MG63 (cell line): ENCODE measurements around the gene FBXO11. TPM values are rescaled to one million over a fixed set of nuclear protein-coding genes. Genes with fewer than 3 reads are reported as not detected.
"Not testable (repeated sequence)": the region's sequence is repeated elsewhere in the genome, so short reads cannot be mapped to it uniquely, and the experiment has no call there.

Experiments
- DNase-seq: peaks from one replicate; pipeline ENCODE4 v3.0.0-alpha.2; 2020
- H3K27me3 ChIP-seq: fragments of 250-450 bp; sonication (Bioruptor Pico); 2 replicates; pipeline ENCODE4 v1.5.1; 2020; ENCODE audit warnings: mild to moderate bottlenecking, moderate library complexity
- H3K36me3 ChIP-seq: fragments of 250-450 bp; sonication (Bioruptor Pico); 2 replicates; pipeline ENCODE4 v1.5.1; 2020; ENCODE audit warnings: mild to moderate bottlenecking, moderate library complexity
- H3K4me3 ChIP-seq: fragments of 250-450 bp; sonication (Bioruptor Pico); 2 replicates; pipeline ENCODE4 v1.5.1; 2020; ENCODE audit warnings: mild to moderate bottlenecking, moderate library complexity
- H3K9me3 ChIP-seq: fragments of 250-450 bp; sonication (Bioruptor Pico); 2 replicates; pipeline ENCODE4 v1.5.1; 2020; ENCODE audit warnings: mild to moderate bottlenecking, moderate library complexity
- total RNA-seq: library from RNA; depleted of rRNA; stranded (reverse); fragments of >200 nt; shearing (Covaris generic); gene quantifications from 2 replicates; pipeline ENCODE4 v1.2.3, GENCODE V29; 2014; ENCODE audit warnings: low replicate concordance

Gene FBXO11
- total RNA-seq, 1 experiment from 2014 or later: 22.2 TPM

DNA sequence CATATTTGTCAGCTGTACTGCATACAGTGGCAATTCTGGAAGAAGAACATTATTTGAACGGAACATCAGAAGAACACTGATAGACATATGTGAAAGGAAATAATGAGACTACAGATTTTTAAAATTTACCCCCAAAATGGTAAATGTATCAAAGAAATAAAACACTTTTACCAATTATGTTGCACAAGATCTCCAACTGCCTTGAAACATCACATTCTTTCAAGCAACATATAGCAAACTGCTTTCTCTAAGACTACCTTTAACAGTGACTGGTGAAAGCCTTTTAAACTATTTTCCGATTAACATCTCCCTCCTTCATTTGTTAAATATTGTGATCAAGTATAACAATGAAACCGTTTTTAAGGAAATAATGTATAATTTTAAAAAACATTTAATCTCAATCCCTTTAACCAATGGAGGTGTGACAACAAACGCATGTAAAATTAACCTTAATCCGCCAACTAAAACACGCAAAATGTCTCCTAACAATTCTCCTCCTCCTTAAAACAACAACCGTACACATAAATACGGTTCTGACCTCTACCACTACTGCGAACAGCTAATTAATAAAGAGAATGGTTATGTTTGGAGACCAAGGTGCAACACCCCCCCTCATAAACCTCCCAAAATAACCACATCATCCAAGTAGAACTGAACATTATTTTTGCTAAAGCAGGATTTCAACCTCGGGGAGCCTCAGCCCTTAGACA is 2.4 kb downstream of the FBXO11 start:
- Histone ChIP-seq H3K27me3 (no peaks in the 10 kb centered on the region), H3K36me3 (no peaks in the 10 kb centered on the region), H3K4me3 (peak overlapping the region; percentile 79), H3K9me3 (no peaks in the 10 kb centered on the region)
- DNase-seq: no peak

DNA sequence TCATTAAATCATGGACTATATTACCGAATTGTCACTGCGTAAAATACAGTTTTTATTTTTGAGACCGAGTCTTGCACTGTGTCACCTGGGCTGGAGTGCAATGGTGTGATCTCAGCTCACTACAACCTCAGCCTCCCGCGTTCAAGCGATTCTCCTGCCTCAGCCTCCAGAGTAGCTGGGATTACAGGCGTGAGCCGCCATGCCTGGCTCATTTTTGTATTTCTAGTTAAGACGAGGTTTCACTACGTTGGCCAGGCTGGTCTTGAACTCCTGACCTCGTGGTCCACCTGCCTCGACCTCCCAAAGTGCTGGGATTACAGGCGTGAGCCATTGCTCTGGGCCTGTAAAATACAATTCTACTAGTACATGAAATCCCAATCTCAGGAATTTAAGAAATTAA is 4.4 kb downstream of the FBXO11 start:
- not testable (repeated sequence) for H3K4me3 ChIP-seq, H3K9me3 ChIP-seq, H3K36me3 ChIP-seq, DNase-seq, H3K27me3 ChIP-seq

DNA sequence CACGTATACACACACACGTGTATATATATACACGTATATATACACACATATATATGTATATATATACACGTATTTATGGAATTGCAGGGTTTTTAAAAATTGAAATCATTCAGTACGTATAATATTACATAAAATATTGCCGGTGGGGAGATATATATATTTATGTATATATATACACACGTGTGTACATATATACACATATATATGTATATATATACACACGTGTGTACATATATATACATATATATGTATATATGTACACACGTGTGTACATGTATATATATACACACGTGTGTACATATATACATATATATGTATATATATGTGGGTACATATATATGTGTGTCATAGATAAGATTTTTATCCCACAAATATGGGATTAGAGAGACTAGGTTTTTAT is 5.4 kb downstream of the FBXO11 start:
- Histone ChIP-seq H3K36me3 (no peaks in the 10 kb centered on the region; the same call in 1 of the 2 replicates), H3K9me3 (no peaks in the 10 kb centered on the region), H3K27me3 (no peaks in the 10 kb centered on the region), H3K4me3 (no peak overlapping the region)
- no peak for DNase-seq

DNA sequence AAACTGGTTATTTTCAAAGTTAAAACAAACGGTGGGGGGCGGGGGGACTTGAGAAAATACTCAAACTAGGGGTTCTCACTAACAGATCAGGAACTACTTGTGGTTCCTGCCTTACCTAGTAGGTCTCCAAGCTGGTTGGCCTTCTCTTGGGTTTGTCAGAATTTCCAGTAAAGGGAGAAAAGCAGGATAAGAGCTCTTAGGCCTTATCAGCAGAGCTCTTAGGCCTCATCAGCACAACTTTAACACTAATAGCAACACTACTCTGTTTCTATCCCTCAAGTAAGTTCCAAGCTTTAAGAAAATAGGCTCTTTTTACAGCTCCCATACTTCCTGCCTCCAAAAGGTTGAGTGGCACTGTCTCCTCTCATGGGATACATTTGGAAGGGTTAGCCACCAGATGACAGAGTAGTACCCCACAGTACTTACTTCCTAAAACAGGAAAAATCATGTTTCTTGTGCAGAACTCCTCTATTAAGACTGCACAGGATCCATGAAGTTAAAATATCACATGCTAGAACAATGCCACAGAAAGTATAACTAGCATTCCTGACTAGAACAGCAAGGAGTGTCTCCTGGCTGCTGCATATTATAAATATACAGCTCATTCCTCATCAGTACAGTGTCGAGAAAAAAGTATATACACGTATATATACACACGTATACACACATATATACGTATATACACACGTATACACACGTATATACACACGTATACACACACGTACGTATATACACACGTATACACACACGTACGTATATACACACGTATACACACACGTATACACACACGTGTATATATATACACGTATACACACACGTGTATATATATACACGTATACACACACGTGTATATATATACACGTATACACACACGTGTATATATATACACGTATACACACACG is 6.1 kb downstream of the FBXO11 start:
- H3K27me3 ChIP-seq: no peaks in the 10 kb centered on the region
- no peak for DNase-seq
- H3K9me3 ChIP-seq: no peaks in the 10 kb centered on the region
- no peak overlapping the region for H3K4me3 ChIP-seq
- no peaks in the 10 kb centered on the region; the same call in 1 of the 2 replicates for H3K36me3 ChIP-seq

DNA sequence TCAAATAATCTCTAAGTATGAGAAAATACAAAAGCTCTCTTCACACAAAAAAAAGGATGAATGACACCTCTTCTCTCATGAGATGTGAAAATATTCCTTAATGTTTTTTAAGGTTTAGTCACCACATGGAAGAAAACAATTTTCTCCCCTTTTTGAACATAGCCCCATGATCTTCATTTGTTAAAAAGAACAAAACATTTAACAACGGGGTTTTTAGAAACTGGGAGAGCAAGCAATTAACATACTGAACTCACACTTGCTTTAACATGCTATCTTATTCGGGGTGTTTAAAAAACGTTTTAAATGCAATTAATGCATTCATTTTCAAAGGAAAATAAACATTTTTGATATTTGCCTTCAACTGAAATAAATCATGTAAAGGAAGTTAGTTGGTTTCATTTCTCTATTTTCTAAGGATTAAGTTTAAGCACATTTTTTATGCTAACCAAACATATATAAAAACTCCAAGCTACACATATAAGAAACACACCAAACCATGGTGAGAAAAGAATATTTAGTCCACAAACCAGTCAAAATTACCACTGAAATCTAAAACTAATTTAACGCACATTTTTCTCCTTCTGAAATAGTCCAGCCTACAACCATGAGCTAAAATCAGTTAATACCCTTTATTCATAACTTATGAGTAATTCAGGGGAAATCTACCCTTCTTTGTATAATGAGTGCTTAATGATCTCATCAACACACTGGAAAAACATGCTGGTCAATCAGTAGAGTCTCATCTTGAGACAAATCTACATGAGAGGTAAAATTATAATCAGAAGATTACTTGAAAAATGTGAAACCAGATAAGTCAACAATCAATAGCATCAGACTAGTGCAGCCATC is 8.2 kb downstream of the FBXO11 start:
- no peak overlapping the region for H3K4me3 ChIP-seq
- no peaks in the 10 kb centered on the region for H3K27me3 ChIP-seq
- no peaks in the 10 kb centered on the region for H3K9me3 ChIP-seq
- DNase-seq: no peak
- H3K36me3 ChIP-seq: no peaks in the 10 kb centered on the region; the same call in none of the 2 replicates

DNA sequence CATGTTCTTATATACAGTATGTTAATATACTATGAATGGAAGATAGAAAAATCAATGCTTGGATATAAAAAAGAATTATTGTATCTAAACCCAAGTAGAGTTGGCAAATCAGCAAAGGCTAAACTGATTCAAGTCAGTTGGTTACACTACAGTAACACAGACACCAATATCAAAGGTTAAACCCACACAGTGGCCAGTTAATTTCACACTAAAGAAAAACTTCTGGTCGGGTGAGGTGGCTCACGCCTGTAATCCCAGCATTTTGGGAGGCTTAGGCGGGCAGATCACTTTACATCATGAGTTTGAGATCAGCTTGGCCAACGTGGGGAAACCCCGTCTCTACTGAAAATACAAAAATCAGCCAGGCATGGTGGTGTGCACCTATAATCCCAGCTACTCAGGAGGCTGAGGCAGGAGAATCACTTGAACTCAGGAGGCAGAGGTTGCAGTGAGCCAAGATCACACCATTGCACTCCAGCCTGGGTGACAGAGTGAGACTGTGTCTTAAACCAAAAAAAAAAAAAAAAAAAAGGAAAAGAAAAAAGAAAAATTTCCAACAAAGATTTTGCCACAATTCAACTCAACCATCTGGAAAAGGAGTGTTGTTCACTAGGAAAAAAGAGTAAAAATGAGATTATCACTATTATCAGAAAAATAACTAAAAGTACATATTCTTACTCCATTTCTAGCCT is 9.0 kb downstream of the FBXO11 start:
- not testable (repeated sequence) for DNase-seq, H3K36me3 ChIP-seq, H3K27me3 ChIP-seq, H3K9me3 ChIP-seq, H3K4me3 ChIP-seq

DNA sequence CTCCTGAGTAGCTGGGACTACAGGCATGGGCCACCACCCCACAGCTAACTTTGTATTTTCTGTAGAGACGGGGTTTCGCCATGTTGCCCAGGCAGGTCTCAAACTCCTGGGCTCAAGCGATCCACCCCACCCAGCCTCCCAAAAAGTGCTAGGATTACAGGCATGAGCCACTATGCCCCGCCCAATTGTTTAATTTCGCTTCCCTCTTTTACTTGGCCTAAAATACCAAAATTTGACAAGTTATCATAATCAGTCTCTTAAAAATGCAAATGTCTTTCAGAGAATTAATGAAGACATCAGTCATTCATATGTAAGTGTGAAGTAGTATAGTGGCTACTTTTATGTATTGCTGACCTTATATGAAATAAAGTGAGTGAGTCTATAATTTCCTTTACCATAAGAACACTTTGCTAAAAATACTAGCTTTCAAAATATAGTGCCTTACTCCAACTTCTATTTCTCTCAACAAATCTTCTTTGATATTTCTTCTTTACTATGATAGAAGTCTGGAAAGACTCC is 9.8 kb downstream of the FBXO11 start:
- no peaks in the 10 kb centered on the region for H3K9me3 ChIP-seq
- no peak overlapping the region for H3K4me3 ChIP-seq
- no peaks in the 10 kb centered on the region for H3K27me3 ChIP-seq
- DNase-seq: no peak
- no peaks in the 10 kb centered on the region; the same call in none of the 2 replicates for H3K36me3 ChIP-seq

DNA sequence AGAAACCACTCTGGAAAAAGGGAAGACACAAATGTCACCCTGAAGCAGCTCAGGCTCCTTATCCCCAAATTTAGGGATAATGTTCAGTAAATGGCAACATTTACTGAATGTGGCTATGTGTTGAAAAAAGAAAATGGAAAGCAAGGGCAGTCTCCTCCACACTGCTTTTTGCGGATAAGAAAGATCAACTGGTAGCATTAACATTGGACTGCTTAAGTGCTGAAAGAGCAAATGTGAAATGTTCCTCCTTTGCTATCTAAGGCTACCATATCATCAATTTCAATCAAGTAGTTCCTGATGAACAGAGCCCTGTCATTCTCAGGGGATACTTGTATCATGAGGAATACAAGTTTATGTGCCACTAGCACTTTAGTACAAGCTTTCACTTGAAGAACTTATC is 12.5 kb downstream of the FBXO11 start:
- Histone ChIP-seq H3K9me3 (no peaks in the 10 kb centered on the region), H3K4me3 (no peak overlapping the region)
- DNase-seq: no peak

DNA sequence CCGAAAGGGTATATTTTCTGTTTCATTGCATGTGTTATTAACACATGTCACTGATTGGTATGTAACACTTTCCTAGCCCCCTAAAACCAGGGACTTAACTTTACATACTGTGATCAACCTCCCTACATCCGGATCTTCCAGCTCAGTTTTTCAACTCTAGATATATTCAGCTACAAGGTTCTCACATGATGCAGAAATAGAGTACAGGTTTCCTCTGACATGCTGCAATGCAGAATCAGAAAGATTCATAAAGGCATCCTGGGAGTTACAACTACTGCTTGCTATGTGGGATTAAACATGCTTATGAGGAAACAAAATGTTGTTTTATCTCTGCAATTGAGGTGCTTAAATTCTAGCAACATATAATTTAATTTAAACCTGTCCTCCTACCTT is 14.0 kb downstream of the FBXO11 start:
- Histone ChIP-seq H3K27me3 (no peaks in the 10 kb centered on the region), H3K9me3 (no peaks in the 10 kb centered on the region), H3K4me3 (no peak overlapping the region), H3K36me3 (no peaks in the 10 kb centered on the region; the same call in none of the 2 replicates)
- no peak for DNase-seq

More for the DNA sequence above, 12.5 kb downstream of the FBXO11 start:
- H3K27me3 ChIP-seq: no peaks in the 10 kb centered on the region
- H3K36me3 ChIP-seq: no peaks in the 10 kb centered on the region; the same call in none of the 2 replicates

DNA sequence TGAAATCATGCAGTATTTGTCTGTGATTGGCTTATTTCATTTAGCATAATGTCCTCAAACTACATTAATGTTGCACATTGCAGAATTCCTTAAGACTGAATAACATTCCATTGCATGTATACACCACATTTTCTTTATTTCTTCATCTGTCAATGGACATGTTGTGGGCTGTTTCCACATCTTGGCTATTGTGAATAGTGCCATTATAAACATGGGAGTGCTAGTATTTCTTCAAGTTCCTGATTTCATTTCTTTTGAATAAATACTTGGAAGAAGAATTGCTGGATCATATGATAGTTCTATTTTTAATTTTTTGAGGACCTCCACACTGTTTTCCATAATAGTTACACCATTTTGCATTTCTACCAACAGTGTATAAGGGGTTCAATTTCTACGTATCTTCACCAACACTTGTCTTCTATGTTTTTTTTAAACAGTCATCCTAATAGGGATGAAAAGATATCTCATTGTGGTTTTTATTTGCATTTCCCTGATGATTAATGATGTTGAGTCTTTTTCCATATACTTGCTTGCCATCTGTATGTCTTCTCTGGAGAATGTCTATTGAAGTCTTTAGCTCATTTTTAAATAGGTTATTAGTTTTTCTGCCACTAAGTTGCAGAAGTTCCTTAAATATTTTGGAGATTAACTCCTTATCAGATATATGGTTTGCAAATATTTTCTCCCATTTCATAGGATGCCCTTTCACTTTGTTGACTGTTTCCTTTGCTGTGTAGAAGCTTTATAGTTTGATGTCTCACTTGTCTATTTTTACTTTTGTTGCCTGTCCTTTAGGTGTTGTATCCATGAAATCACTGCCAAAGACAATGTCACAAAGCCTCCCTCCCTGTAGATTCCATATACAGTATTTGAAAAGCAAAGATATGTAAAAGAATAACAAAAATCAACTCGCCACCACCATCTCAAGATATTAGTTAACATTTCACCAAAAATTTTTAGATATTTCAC is 14.6 kb downstream of the FBXO11 start:
- no peaks in the 10 kb centered on the region; the same call in 1 of the 2 replicates for H3K36me3 ChIP-seq
- no peaks in the 10 kb centered on the region for H3K9me3 ChIP-seq
- H3K27me3 ChIP-seq: no peaks in the 10 kb centered on the region
- no peak overlapping the region for H3K4me3 ChIP-seq
- DNase-seq: no peak

DNA sequence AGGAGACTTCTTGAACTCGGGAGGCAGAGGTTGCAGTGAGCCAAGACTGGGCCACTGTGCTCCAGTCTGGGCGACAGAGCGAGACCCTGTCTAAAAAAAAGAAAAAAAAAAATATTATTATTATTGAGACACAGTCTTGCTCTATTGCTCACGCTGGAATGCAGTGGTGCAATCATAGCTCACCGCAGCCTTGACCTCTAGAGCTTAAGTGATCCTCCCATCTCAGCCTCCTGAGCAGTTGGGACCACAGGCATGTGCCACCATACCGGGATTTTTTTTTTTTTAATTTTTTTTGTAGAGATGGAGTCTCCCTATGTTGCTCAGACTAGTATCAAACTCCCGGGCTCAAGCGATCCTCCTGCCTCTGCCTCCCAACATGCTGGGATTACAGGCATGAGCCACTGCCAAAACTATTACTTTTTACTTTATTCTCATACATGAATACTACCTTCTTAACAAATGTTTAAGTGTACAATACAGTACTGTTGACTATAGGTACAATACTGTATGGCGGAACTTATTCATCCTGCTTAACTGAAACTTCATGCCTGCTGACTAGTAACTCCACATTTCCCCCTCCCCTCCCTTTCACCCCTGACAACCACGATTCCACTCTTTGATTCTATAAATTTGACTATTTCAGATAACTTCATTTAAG is 15.5 kb downstream of the FBXO11 start:
- no peak overlapping the region for H3K4me3 ChIP-seq
- H3K9me3 ChIP-seq: no peaks in the 10 kb centered on the region
- DNase-seq: no peak
- no peaks in the 10 kb centered on the region; the same call in 1 of the 2 replicates for H3K36me3 ChIP-seq
- H3K27me3 ChIP-seq: no peaks in the 10 kb centered on the region

DNA sequence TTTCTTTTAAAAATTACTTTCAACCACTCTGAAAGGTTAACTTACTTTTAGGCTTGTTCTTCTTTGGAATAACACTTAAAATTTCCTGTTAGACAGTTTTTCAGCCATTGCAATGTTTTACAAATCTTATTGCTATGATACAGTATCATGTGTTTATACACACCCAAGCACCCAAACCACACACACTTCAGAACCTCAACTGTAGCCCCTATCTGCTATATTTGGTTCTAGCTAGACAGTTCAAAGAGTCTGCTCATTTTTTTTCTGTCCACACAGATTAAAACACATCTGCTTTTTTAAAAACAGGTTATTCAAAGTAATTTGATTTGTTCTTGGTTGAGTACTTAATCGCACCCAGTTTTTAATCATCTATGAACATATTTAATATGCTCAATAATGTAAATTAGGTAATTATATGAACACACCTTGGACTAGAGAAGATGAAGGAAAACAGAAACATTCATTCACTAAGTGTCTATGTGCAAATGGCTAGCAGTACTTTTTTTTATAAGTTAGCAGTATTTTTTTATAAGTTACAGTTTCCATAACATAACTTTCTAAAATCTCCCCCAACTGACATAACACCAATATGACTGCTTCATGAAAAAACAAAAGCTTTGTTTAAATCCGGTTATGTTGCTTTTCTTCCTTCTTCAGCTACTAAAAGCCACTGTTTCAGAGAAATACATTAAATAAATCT is 17.6 kb downstream of the FBXO11 start:
- no peaks in the 10 kb centered on the region; the same call in 1 of the 2 replicates for H3K36me3 ChIP-seq
- no peaks in the 10 kb centered on the region for H3K27me3 ChIP-seq
- H3K9me3 ChIP-seq: no peaks in the 10 kb centered on the region
- no peak overlapping the region for H3K4me3 ChIP-seq
- no peak for DNase-seq

DNA sequence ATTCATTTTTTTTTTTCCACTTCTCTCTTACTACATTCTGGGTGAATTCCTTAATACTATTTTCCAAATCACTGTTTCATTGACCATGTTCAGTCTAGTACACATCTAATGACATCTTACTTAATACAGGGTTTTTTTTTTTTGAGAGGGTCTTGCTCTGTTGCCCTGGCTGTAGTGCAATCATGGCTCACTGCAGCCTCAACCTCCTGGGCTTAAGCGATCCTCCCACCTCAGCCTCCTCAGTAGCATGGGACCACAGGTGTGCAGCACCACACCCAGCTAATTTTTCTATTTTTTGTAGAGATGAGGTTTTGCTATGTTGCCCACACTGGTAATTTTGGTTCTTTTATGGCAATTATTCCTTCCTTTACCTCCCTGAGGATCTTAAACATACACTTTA is 29.4 kb downstream of the FBXO11 start:
- DNase-seq: no peak
- H3K36me3 ChIP-seq: peaks cover 8% of the 10 kb centered on the region
- no peaks in the 10 kb centered on the region for H3K27me3 ChIP-seq
- H3K9me3 ChIP-seq: no peaks in the 10 kb centered on the region
- H3K4me3 ChIP-seq: no peak overlapping the region

DNA sequence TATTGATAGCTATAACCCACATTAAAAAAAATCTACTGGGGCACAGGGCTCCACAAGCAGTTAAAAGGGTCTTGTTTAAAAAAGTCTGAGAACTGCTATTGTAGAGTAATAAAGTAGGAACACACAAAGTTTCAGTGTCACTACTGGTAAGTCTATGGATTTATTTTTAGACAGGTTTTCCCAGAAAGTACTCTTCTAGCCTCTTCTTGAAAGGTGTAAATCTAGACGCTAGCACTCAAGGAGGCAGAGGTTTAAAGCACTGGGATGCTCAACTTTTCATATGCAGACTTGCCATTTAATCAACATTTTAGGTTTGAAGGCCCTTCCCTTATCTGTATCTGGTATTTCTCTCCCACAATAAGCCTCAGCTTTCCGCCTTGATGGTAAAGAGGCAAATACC is 33.4 kb downstream of the FBXO11 start:
- peaks cover 20% of the 10 kb centered on the region for H3K36me3 ChIP-seq
- H3K27me3 ChIP-seq: no peaks in the 10 kb centered on the region
- no peaks in the 10 kb centered on the region for H3K9me3 ChIP-seq
- H3K4me3 ChIP-seq: no peak overlapping the region
- no peak for DNase-seq
